Measurements from ENCODE around the gene SLCO3A1.
"Not testable (repeated sequence)": the region's sequence is repeated elsewhere in the genome, so short reads cannot be mapped to it uniquely, and the experiment has no call there.

The SLCO3A1 gene

DNA sequence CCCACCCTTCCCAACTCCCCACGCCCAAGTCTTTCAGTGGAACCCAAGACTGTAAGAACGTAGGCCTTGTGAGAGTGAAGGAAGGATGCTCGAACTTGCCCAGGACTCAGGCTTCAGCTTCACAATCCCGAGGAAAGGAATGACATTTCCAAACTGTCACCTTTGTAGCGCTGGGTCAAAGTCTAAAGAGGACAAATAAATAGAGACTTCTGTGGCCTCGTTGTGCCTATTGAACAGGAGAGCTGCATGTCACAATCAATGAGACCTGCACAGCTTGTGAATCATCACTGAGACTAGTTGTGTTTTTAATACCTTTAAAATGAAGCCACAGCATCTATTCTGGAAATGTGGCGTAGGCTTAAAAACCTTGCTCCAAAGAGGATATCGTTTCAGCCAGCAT lies 317.4 kb downstream of the SLCO3A1 start:
- no peak for DNase-seq

DNA sequence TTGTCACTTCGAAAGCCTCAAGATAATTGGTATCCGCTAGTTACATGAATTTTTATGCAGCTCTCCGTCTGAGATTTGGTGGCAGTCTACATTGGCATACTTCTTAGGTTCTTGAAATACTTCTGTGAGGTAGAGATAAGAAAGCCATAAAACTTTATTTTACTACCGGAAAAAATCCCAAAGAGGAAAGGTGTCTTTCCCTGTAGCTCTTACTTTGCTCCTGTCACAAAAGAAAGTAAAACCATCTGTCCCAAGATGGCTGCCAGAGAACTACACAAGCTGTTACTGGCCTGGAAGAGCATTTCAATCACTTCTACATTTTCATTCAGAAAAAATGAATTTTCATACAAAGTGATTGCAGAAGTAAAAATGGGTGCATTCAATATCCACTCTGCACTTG lies 325.4 kb downstream of the SLCO3A1 start:
- DNase-seq: no peak

DNA sequence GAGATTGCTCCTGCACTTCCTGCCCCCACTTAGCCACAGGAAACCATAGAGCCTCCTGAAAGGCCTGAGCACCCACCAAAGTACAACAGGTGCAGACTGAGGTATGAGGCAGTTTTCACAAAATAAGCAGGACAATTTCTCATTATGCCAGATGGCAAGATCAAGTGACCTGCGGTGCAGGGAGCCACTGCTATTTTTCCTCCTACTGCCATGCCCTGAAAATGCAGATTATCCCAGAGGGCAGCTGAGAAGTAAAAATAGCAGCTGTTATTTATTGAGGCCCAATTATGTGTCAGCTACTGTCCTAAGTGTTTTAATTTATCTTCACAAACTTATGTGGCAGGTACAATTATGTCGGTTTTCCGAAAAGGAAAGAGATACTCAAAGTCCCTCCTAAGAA lies 330.6 kb downstream of the SLCO3A1 start:
- DNase-seq: no peak

DNA sequence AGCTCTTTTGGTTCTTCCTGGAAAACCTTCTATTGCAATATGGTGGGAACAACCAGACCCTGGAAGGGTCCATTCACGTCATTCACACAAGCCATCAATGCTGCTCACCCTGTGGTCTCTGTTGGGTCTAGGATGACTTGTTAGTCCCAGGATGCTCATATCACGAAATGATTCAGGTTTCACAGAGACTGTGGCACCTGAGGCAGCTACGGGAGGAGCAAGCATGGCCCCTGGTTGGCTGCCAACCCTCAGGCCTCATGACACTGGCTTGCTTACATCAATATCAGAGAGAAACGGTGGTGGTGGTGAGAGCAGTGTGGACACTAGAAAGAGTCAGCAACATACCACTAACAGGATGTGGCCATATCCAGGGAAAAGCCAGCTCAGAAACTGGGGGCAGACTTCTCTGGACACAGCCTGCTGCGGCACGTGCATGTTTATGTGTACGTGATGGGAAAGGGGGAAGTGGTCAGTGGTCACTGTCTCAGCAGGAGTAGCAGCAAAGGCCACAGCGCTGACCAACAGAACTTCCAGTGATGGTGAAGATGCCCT lies 331.2 kb downstream of the SLCO3A1 start:
- DNase-seq: no peak

DNA sequence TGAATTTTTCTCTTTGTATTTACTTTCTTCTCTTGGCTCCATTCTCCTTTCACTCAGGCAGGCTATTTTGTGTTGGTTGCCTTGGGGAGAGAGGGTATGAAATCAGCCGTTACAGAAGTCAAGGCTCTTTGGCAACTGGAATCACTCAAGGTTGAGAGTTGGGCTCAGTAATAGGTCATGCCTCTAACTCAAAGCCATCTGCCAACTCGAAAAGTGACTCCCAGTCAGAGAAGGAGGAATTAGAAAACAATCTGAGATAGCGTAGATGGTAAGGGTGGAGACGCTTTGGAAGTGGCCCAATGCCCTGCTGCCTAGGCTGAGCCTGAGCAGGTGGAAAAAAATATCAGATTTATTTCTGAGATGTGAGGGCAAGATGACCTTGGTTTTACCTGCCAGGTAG lies 334.5 kb downstream of the SLCO3A1 start:
- no peak for DNase-seq

DNA sequence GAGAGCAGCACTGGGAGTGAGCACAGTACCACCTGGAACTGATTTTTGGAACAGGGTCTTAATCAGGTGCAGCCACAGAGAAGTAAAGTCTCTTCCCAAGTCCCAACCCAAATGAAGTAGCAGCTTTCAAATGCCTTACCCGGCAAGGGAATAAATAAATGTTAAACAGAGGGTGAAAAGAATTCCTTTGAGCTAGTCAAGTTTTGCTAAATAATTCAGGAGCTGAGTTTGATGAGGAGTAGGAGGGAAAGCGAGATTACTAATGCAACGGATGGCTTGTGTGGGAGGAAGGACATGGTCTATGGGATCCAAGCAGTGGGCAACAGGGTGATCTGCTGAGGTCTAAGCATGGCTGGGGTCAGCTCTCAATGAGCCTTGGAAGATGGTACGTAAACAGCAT lies 335.7 kb downstream of the SLCO3A1 start:
- DNase-seq: no peak

DNA sequence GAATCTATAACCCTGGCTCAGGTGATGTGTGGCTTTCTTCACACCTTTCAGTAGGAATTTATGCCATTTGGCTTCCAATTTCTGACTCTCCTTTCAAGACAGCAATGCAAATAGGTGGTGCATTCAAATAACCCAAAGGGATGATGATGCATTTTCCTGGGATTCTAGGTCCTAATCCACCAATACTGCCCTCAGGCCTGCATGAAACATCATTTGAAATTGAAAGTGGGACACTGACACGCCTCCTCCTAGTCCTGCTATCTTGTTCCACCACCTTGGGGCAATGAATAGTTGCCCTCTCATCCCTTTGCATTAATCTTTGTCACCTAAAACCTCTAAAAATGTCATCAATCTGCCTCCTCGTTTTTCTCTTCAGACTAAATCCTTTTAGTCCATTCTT lies 341.7 kb downstream of the SLCO3A1 start:
- DNase-seq: no peak

DNA sequence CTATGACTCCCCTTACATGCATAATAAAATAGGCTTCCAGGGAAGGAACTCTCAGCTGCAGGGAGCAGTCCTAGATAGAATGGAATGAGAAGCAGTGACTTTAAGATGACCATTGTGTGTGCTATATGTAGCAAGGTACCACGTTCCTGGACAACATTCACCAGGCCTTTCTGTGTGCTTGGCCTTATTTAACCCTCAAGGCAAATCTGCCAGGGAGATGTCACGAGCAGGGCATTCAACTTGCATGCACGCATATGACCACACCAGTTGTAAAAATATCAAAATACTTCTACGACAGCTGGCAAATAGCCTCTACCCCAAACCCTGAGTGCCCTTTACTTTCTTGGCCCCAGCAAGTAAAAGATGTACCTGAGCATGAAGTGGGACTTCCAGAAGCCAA lies 342.8 kb downstream of the SLCO3A1 start:
- no peak for DNase-seq

DNA sequence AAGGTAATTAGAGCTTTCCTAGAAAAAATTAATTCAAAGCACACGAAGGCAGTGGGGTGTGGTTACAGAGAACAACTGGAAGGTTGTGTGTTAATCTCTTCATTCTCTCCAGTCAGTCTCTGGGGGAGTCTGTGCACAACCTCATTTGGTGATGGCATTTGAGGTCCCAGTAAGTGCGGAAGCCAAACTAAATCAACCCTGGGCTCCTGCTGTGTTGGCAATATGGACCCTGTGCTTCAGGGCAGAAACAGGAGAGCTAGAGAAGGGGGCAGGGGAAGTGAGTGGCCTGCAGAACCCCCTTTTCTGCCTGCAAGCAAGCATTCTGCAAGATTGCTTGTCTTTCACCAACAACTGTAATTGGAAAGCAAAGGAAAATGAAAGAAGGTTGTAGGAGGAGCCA lies 344.2 kb downstream of the SLCO3A1 start:
- DNase-seq: no peak

DNA sequence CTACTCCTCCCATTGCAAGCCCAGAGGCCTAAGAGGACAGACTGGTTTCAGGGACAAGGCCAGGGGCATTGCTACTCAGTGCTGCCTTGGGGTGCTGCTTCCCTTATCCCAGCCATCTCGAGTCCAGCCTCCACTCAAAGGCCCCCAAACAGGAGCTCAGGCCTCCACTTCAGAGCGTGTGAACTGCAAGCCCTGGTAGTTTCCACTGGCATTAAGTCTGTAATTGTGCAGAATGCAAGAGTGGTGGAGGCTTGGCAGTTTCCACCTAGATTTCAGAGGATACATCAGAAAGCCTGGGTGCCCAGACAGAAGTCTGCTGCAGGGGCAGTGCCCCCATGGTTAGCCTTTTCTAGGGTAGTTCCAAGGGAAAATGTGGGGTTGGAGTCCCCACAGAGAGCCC lies 347.4 kb downstream of the SLCO3A1 start:
- DNase-seq: no peak

DNA sequence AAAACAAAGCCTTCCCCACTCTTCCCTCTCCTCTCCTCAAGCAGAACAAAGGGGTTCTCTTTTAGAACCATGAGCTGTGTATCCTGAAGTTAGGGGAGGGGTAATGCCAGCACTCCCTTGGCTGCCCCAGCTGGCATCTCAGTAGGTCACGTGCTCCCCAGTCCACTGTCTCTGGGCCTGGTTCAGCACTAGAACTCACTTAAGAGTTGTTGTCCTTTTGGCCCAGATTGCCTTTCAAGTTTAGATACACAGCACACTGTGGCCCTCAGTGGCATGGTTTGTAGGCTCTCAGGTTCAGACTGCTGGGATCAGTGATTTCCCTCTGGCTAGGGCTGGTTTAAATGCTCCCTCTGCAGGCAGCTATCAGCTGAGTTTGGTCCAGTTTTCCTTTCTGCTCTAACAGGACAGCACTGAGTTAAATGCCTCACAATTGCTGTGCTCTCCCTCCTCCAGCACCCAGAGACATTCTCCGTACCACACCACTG lies 351.8 kb downstream of the SLCO3A1 start:
- no peak for DNase-seq

DNA sequence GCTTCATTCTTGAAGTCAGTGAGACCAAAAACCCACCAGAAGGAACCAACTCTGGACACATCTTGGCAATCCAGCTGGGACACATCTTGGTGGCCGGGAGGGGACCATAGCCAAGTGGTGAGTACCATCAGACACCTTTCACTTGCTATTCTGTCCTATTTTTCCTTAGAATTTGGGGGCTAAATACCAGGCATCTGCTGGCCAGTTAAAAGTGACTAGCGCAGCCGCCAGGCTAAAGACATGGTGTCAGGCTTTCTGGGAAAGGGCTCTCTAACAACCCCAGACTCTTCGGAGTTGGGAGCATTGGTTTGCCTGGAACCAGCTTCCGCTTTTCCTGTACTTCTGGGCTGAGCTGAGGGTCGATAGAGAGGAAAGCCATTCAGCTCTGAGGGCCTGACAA lies 354.1 kb downstream of the SLCO3A1 start:
- not testable (repeated sequence) for DNase-seq
